Thyroid gland (tissue), 4 donors: ENCODE results near the gene ULK4. TPM values are rescaled to one million over a fixed set of nuclear protein-coding genes. Genes with fewer than 3 reads are reported as not detected.

Source experiments
- DNase-seq, 2 donors: peaks; one replicate each; pipeline ENCODE4 v3.0.0-alpha.2; 2019
- H3K27ac ChIP-seq, 3 donors: fragments of 200-600 bp; sonication (generic); 1 replicate in 2 of 3; 2 replicates in 1 of 3; pipeline ENCODE4 v1.5.1; 2016 to 2019; ENCODE audit warnings: mild to moderate bottlenecking in 1 of 3, moderate library complexity in 1 of 3
- H3K27me3 ChIP-seq: fragments of 200-600 bp; sonication (generic); one replicate; pipeline ENCODE4 v1.5.1; 2019
- H3K36me3 ChIP-seq, 2 donors: fragments of 200-600 bp; sonication (generic); one replicate each; pipeline ENCODE4 v1.5.1; 2016 to 2019
- H3K4me1 ChIP-seq, 2 donors: fragments of 200-600 bp; sonication (generic); one replicate each; pipeline ENCODE4 v1.5.1; 2017 to 2019
- H3K4me3 ChIP-seq, 3 donors: fragments of 200-600 bp; sonication (generic); replicated peaks in 1 of 3; 1 replicate in 2 of 3; 2 replicates in 1 of 3; pipeline ENCODE4 v1.5.1; 2016; ENCODE audit warnings: mild to moderate bottlenecking in 1 of 3
- H3K9me3 ChIP-seq: fragments of 200-600 bp; sonication (generic); one replicate; pipeline ENCODE4 v1.5.1; 2017
- CTCF ChIP-seq, 6 experiments: fragments of 200-600 bp in 3 of 6; fragments of 450-650 bp in 3 of 6; sonication (generic) in 3 of 6; IDR thresholded peaks; one replicate each; pipeline ENCODE4 v1.5.1; 2016 to 2019; ENCODE audit warnings: antibody characterized with exemption in 6 of 6, mild to moderate bottlenecking in 2 of 6, inconsistent platforms in 1 of 6, moderate library complexity in 1 of 6
- POLR2A ChIP-seq, 2 donors: fragments of 450-650 bp; IDR thresholded peaks; one replicate each; pipeline ENCODE4 v1.6.1; 2017; ENCODE audit warnings: antibody characterized with exemption in 2 of 2, mild to moderate bottlenecking in 2 of 2, moderate library complexity in 1 of 2
- WGBS, 2 donors: methylation state at CpG; one replicate each; pipeline ENCODE4 v1.1.5; 2017; 5-methylcytosine and 5-hydroxymethylcytosine counted together
- intact Hi-C: fragments of 100-400 bp; cut with DNase I; formaldehyde crosslinking; loops from one replicate; pipeline ENCODE4 v1.15.1; 2023
- total RNA-seq, 4 donors: library from RNA; depleted of rRNA; stranded (reverse); fragments of >200 nt; gene quantifications; one replicate each; pipeline ENCODE4 v1.2.3, GENCODE V29; 2016

Gene ULK4
- total RNA-seq, 4 donors from 2014 or later: 18.7 to 58.2 (median 43.3) TPM

GRCh38 chr3:41592753-41593510 lies 369.0 kb downstream of the ULK4 start:
- intact Hi-C loops: no loop called here
- Histone ChIP-seq H3K4me3 (no peak overlapping the region), H3K9me3 (no peaks in the 10 kb centered on the region), H3K27me3 (no peaks in the 10 kb centered on the region), H3K4me1 (no peaks in the 10 kb centered on the region), H3K27ac (no peak overlapping the region), H3K36me3 (no peaks in the 10 kb centered on the region)
- WGBS, 2 donors: 60 to 61% methylated on average over 2 of the region's 2 CpGs
- no peak for TF ChIP-seq CTCF (IDR thresholded peaks at IDR 0.05)
- TF ChIP-seq POLR2A (IDR thresholded peaks at IDR 0.05): no peak
- no peak for DNase-seq

GRCh38 chr3:41583014-41583413 lies 378.9 kb downstream of the ULK4 start:
- TF ChIP-seq CTCF (IDR thresholded peaks at IDR 0.05) (no peak), POLR2A (IDR thresholded peaks at IDR 0.05) (no peak)
- intact Hi-C loops: no loop called here
- no peaks in the 10 kb centered on the region for H3K27me3 ChIP-seq
- H3K4me1 ChIP-seq: no peaks in the 10 kb centered on the region
- WGBS, 2 donors: 92 to 94% methylated on average over 2 of the region's 2 CpGs
- H3K27ac ChIP-seq: no peak overlapping the region
- H3K4me3 ChIP-seq: no peak overlapping the region
- no peak for DNase-seq
- H3K36me3 ChIP-seq: no peaks in the 10 kb centered on the region
- H3K9me3 ChIP-seq: no peaks in the 10 kb centered on the region

GRCh38 chr3:41581700-41582099 lies 380.2 kb downstream of the ULK4 start:
- TF ChIP-seq CTCF (IDR thresholded peaks at IDR 0.05): no peak
- no peak for TF ChIP-seq POLR2A (IDR thresholded peaks at IDR 0.05)
- H3K27me3 ChIP-seq: no peaks in the 10 kb centered on the region
- intact Hi-C loops: no loop called here
- H3K4me3 ChIP-seq: no peak overlapping the region
- no peaks in the 10 kb centered on the region for H3K9me3 ChIP-seq
- 91 to 92% methylated on average over 4 of the region's 4 CpGs for WGBS, 2 donors
- H3K4me1 ChIP-seq: no peaks in the 10 kb centered on the region
- no peak overlapping the region for H3K27ac ChIP-seq
- DNase-seq: no peak
- no peaks in the 10 kb centered on the region for H3K36me3 ChIP-seq

- WGBS, 2 donors: 92 to 93% methylated on average over 6 of the region's 6 CpGs
- DNase-seq: no peak
- H3K36me3 ChIP-seq: no peaks in the 10 kb centered on the region
- no peaks in the 10 kb centered on the region for H3K27me3 ChIP-seq
- intact Hi-C loops: no loop called here
- no peak overlapping the region for H3K4me3 ChIP-seq
- TF ChIP-seq POLR2A (IDR thresholded peaks at IDR 0.05) (no peak), CTCF (IDR thresholded peaks at IDR 0.05) (no peak)
- H3K4me1 ChIP-seq: peaks cover 2 to 9% of the 10 kb centered on the region in 2 donors
- H3K27ac ChIP-seq: no peak overlapping the region
- no peaks in the 10 kb centered on the region for H3K9me3 ChIP-seq
Observed at GRCh38 chr3:41580274-41580959, 381.5 kb downstream of the ULK4 start.

- Histone ChIP-seq H3K9me3 (no peaks in the 10 kb centered on the region), H3K4me1 (peaks cover 7 to 14% of the 10 kb centered on the region in 2 donors), H3K4me3 (no peak overlapping the region), H3K27me3 (no peaks in the 10 kb centered on the region), H3K27ac (no peak overlapping the region), H3K36me3 (no peaks in the 10 kb centered on the region)
- DNase-seq: no peak
- TF ChIP-seq CTCF (IDR thresholded peaks at IDR 0.05): no peak
- TF ChIP-seq POLR2A (IDR thresholded peaks at IDR 0.05): no peak
- intact Hi-C loops: no loop called here
- WGBS, 2 donors: 95 to 97% methylated on average over 6 of the region's 6 CpGs
Observed at GRCh38 chr3:41579861-41580260, 382.0 kb downstream of the ULK4 start.
